ENCODE data around the gene RABL3.

DNA sequence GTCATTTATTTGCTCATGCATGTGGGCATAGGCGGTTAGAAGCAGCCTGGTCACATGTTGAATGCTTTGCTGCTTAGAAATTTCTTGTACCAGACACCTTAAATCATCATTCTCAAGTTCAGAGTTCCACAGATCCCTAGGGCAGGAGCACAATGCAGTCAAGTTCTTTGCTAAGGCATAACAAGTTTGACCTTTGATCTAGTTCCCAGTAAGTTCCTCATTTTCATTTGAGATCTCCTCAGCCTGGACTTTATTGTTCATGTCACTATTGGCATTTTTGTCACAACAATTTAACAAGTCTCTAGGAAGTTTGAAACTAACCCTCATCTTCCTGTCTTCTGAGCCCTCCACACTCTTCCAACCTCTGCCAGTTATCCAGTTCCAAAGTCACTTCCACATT, 83.0 kb downstream of the RABL3 start:
- TF ChIP-seq, protein P1, sequence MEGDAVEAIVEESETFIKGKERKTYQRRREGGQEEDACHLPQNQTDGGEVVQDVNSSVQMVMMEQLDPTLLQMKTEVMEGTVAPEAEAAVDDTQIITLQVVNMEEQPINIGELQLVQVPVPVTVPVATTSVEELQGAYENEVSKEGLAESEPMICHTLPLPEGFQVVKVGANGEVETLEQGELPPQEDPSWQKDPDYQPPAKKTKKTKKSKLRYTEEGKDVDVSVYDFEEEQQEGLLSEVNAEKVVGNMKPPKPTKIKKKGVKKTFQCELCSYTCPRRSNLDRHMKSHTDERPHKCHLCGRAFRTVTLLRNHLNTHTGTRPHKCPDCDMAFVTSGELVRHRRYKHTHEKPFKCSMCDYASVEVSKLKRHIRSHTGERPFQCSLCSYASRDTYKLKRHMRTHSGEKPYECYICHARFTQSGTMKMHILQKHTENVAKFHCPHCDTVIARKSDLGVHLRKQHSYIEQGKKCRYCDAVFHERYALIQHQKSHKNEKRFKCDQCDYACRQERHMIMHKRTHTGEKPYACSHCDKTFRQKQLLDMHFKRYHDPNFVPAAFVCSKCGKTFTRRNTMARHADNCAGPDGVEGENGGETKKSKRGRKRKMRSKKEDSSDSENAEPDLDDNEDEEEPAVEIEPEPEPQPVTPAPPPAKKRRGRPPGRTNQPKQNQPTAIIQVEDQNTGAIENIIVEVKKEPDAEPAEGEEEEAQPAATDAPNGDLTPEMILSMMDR (IDR thresholded peaks at IDR 0.05): no peak
- TF ChIP-seq POLR2A (IDR thresholded peaks at IDR 0.05): no peak
- TF ChIP-seq POLR2AphosphoS5 (IDR thresholded peaks at IDR 0.05): no peak

Measured in upper lobe of left lung (tissue), 4 donors.